K562 (cell line): ENCODE measurements around the gene CAPRIN1. TPM values are rescaled to one million over a fixed set of nuclear protein-coding genes. Genes with fewer than 3 reads are reported as not detected.

Experiments
- CCNT2 ChIP-seq: IDR thresholded peaks from 2 replicates; pipeline ENCODE4 v1.6.1; 2011; ENCODE audit warnings: borderline replicate concordance, low read depth, mild to moderate bottlenecking, moderate library complexity, mixed read lengths, low read length; ENCODE audit not compliant: insufficient read length; ENCODE audit errors: extremely low read depth
- CXXC5 ChIP-seq: fragments of 250-450 bp; sonication (Bioruptor Pico); IDR thresholded peaks from 2 replicates; pipeline ENCODE4 v1.8.0; 2022; ENCODE audit warnings: inconsistent platforms, mild to moderate bottlenecking, moderate library complexity
- FOSL1 ChIP-seq: fragments of 200-800 bp; sonication (Bioruptor generic); conservative IDR thresholded peaks from 2 replicates; pipeline ENCODE4 v1.6.1; 2016; ENCODE audit warnings: missing genetic modification characterization, missing compliant biosample characterization
- FOXA3 ChIP-seq, 2 experiments: fragments of 450-650 bp in 1 of 2; sonication (generic) in 1 of 2; formaldehyde crosslinking; IDR thresholded peaks in 1 of 2; conservative IDR thresholded peaks in 1 of 2; 2 replicates each; pipeline versions ENCODE4 v1.4.0 to v1.8.0; 2020 to 2022; ENCODE audit warnings: mild to moderate bottlenecking in 2 of 2, missing genetic modification reagents in 1 of 2
- GATAD2B ChIP-seq: fragments of 450-650 bp; IDR thresholded peaks from 2 replicates; pipeline ENCODE4 v1.6.1; 2017; ENCODE audit warnings: mild to moderate bottlenecking, borderline replicate concordance
- HIVEP1 ChIP-seq: fragments of 250-450 bp; sonication (Bioruptor Pico); IDR thresholded peaks from 2 replicates; pipeline ENCODE4 v1.4.0; 2020; ENCODE audit warnings: mild to moderate bottlenecking
- JUNB ChIP-seq: fragments of 450-650 bp; formaldehyde crosslinking; conservative IDR thresholded peaks from 2 replicates; pipeline ENCODE4 v1.4.0; 2020; ENCODE audit warnings: mild to moderate bottlenecking
- KHSRP ChIP-seq: fragments of 450-650 bp; IDR thresholded peaks from 2 replicates; pipeline ENCODE4 v1.6.1; 2017
- MBD2 ChIP-seq: sonication (generic); IDR thresholded peaks from 2 replicates; pipeline ENCODE4 v1.6.1; 2016; ENCODE audit warnings: low read depth, borderline replicate concordance
- NCOA6 ChIP-seq: fragments of 450-650 bp; IDR thresholded peaks from 2 replicates; pipeline ENCODE4 v1.6.1; 2017; ENCODE audit warnings: mild to moderate bottlenecking
- NEUROD1 ChIP-seq: fragments of 150-350 bp; IDR thresholded peaks from 2 replicates; pipeline ENCODE4 v1.6.1; 2014; ENCODE audit warnings: borderline replicate concordance, low read length, low read depth; ENCODE audit not compliant: partially characterized antibody
- PHB ChIP-seq: fragments of 250-450 bp; sonication (Bioruptor Pico); IDR thresholded peaks from 2 replicates; pipeline ENCODE4 v1.5.0; 2021
- POLR2G ChIP-seq: fragments of 200-400 bp; formaldehyde crosslinking; IDR thresholded peaks from 2 replicates; pipeline ENCODE4 v1.6.1; 2017; ENCODE audit warnings: low read depth, mild to moderate bottlenecking, antibody characterized with exemption, low read length, moderate library complexity
- SMAD1 ChIP-seq: fragments of 150-350 bp; IDR thresholded peaks from 2 replicates; pipeline ENCODE4 v1.6.1; 2014; ENCODE audit warnings: low read length, low read depth; ENCODE audit not compliant: partially characterized antibody
- SP1 ChIP-seq: sonication (generic); formaldehyde crosslinking; IDR thresholded peaks from 2 replicates; pipeline ENCODE4 v1.8.1; 2022; ENCODE audit warnings: mild to moderate bottlenecking, missing genetic modification reagents
- TCF7L2 ChIP-seq: fragments of 150-350 bp; IDR thresholded peaks from 2 replicates; pipeline ENCODE4 v1.6.1; 2016; ENCODE audit warnings: low read depth, mild to moderate bottlenecking, low read length, moderate library complexity
- TOE1 ChIP-seq, 2 experiments: fragments of 450-650 bp in 1 of 2; sonication (generic) in 1 of 2; formaldehyde crosslinking in 1 of 2; IDR thresholded peaks; 2 replicates each; pipeline versions ENCODE4 v1.7.1 to v1.8.0; 2016 to 2022; ENCODE audit warnings: borderline replicate concordance in 2 of 2, mild to moderate bottlenecking in 2 of 2, antibody characterized with exemption in 1 of 2, inconsistent platforms in 1 of 2, low read depth in 1 of 2, missing genetic modification reagents in 1 of 2, moderate library complexity in 1 of 2
- ZNF175 ChIP-seq: fragments of 200-800 bp; sonication (Bioruptor generic); IDR thresholded peaks from 2 replicates; pipeline ENCODE4 v1.6.1; 2016; ENCODE audit warnings: low read depth, mild to moderate bottlenecking, missing genetic modification characterization, missing compliant biosample characterization
- polyA plus RNA-seq, 8 experiments: library from polyadenylated mRNA; depleted of rRNA in 4 of 8; stranded (reverse) in 5 of 8; unstranded in 3 of 8; fragments of >200 nt; fragmentation: Nextera tagmentation in 2 of 8; fragmentation: Illumina TruSeq in 1 of 8; extraction: Ambion mirVana in 2 of 8; extraction: Trizol in 1 of 8; gene quantifications; 2 replicates each; pipeline versions ENCODE4 v1.2.1 to v1.2.3, GENCODE V29; 2011 to 2014; ENCODE audit warnings: inconsistent platforms in 1 of 8, missing spikeins in 1 of 8
- total RNA-seq, 7 experiments: library from RNA; depleted of rRNA in 6 of 7; stranded (reverse); fragments of >200 nt in 6 of 7; fragmentation: Illumina TruSeq in 2 of 7; extraction: Trizol in 2 of 7; gene quantifications; 2 replicates each; pipeline versions ENCODE4 v1.2.1 to v1.2.3, GENCODE V29; 2011 to 2021; ENCODE audit warnings: low replicate concordance in 1 of 7
- TF ChIP-seq, protein P1 (sequence below): sonication (generic); formaldehyde crosslinking; IDR thresholded peaks from 2 replicates; pipeline ENCODE4 v1.8.0; 2022; ENCODE audit warnings: mild to moderate bottlenecking, missing genetic modification reagents
- TF ChIP-seq, protein P2 (sequence below): IDR thresholded peaks from 3 replicates; pipeline ENCODE4 v1.6.1; 2011; ENCODE audit warnings: borderline replicate concordance, mild to moderate bottlenecking, moderate library complexity; ENCODE audit not compliant: insufficient read length; ENCODE audit errors: extremely low read depth

CAPRIN1 gene
- total and polyA plus RNA-seq, 9 of the 15 experiments (the other 6 are each of a cell fraction or from before 2014, with no cell fraction given): 49.6 to 271 (median 244) TPM

DNA sequence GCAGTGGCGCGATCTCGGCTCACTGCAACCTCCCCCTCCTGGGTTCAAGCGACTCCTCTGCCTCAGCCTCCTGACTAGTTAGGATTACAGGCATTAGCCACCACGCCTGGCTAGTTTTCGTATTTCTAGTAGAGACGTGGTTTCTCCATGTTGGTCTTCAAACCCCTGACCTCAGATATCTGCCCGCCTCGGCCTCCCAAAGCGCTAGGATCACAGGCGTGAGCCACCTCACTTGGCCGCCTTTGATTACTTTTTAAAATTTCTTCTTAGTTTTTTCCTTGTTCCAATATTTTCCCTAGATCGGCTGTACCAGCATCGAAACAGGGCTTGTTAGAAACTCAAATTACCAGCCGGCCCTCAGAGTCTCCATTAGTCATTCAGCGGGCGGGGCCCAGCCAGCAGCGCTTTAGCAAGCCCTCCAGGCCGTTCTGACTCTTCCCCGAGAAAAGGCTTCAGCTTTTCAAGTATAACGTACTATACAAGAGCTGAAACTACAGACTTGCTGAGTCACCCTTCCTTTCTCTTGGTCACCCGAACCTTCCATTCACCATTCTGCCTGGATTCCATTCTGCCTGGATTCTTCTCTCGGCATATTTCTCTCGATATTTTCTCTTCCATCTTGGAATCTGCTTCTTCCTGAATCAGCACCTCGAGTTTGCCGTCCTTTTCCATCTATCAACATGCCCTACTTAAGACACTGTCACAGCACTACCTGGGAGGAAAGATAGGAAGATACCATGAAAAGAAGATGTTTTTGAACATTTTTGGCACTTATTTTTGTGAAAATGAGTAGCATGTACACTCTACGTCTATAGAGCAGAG is 6.7 kb upstream of the CAPRIN1 start (continued):
- TF ChIP-seq TCF7L2 (no peak), GATAD2B (no peak), NEUROD1 (peak; percentile 62), CCNT2 (no peak), FOXA3 (CRISPR knock-in tag; conservative IDR thresholded peaks at IDR 0.05 in 1 of 2, IDR thresholded peaks at IDR 0.05 in 1 of 2) (no peak), POLR2G (peak; percentile 67), PHB (CRISPR knock-in tag) (no peak), ZNF175 (no peak), HIVEP1 (CRISPR knock-in tag) (no peak), SP1 (CRISPR knock-in tag) (0 out of 2 replicates have a peak, but pooled peaks have one; percentile 36), CXXC5 (CRISPR knock-in tag) (peak; percentile 27; the same call in 1 of the 2 replicates), JUNB (CRISPR knock-in tag) (no peak), NCOA6 (0 out of 2 replicates have a peak, but pooled peaks have one; percentile 10), MBD2 (no peak), FOSL1 (tag) (peak; percentile 87), KHSRP (no peak), TOE1 (IDR thresholded peaks at IDR 0.05; ENCODE audit: borderline replicate concordance) (no peak), TOE1 (CRISPR knock-in tag; IDR thresholded peaks at IDR 0.05; ENCODE audit: borderline replicate concordance, low read depth) (no peak), SMAD1 (no peak)
- TF ChIP-seq, protein P1, sequence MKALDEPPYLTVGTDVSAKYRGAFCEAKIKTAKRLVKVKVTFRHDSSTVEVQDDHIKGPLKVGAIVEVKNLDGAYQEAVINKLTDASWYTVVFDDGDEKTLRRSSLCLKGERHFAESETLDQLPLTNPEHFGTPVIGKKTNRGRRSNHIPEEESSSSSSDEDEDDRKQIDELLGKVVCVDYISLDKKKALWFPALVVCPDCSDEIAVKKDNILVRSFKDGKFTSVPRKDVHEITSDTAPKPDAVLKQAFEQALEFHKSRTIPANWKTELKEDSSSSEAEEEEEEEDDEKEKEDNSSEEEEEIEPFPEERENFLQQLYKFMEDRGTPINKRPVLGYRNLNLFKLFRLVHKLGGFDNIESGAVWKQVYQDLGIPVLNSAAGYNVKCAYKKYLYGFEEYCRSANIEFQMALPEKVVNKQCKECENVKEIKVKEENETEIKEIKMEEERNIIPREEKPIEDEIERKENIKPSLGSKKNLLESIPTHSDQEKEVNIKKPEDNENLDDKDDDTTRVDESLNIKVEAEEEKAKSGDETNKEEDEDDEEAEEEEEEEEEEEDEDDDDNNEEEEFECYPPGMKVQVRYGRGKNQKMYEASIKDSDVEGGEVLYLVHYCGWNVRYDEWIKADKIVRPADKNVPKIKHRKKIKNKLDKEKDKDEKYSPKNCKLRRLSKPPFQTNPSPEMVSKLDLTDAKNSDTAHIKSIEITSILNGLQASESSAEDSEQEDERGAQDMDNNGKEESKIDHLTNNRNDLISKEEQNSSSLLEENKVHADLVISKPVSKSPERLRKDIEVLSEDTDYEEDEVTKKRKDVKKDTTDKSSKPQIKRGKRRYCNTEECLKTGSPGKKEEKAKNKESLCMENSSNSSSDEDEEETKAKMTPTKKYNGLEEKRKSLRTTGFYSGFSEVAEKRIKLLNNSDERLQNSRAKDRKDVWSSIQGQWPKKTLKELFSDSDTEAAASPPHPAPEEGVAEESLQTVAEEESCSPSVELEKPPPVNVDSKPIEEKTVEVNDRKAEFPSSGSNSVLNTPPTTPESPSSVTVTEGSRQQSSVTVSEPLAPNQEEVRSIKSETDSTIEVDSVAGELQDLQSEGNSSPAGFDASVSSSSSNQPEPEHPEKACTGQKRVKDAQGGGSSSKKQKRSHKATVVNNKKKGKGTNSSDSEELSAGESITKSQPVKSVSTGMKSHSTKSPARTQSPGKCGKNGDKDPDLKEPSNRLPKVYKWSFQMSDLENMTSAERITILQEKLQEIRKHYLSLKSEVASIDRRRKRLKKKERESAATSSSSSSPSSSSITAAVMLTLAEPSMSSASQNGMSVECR (CRISPR knock-in tag): no peak
- TF ChIP-seq, protein P2, sequence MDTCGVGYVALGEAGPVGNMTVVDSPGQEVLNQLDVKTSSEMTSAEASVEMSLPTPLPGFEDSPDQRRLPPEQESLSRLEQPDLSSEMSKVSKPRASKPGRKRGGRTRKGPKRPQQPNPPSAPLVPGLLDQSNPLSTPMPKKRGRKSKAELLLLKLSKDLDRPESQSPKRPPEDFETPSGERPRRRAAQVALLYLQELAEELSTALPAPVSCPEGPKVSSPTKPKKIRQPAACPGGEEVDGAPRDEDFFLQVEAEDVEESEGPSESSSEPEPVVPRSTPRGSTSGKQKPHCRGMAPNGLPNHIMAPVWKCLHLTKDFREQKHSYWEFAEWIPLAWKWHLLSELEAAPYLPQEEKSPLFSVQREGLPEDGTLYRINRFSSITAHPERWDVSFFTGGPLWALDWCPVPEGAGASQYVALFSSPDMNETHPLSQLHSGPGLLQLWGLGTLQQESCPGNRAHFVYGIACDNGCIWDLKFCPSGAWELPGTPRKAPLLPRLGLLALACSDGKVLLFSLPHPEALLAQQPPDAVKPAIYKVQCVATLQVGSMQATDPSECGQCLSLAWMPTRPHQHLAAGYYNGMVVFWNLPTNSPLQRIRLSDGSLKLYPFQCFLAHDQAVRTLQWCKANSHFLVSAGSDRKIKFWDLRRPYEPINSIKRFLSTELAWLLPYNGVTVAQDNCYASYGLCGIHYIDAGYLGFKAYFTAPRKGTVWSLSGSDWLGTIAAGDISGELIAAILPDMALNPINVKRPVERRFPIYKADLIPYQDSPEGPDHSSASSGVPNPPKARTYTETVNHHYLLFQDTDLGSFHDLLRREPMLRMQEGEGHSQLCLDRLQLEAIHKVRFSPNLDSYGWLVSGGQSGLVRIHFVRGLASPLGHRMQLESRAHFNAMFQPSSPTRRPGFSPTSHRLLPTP: no peak
